CD4-positive, alpha-beta T cell treated with Interleukin-4 for 4 hours (primary cell): Measurements from ENCODE around the gene GTF2I.
A peak's percentile ranks its signal among the peaks of the same experiment; 100 is the strongest.
"Not testable (repeated sequence)": the region's sequence is repeated elsewhere in the genome, so short reads cannot be mapped to it uniquely, and the experiment has no call there.

Experiments used
- DNase-seq: peaks from one replicate; pipeline ENCODE4 v3.0.0-alpha.2; 2020

Gene GTF2I

GRCh38 chr7:74656837-74657691, 454 bp upstream of the GTF2I start:
- DNase-seq, result peak; percentile 96

GRCh38 chr7:74658178-74659004, 873 bp downstream of the GTF2I start:
- DNase-seq, result peak; percentile 90

- DNase-seq, result not testable (repeated sequence)
These were observed 2.7 kb downstream of the GTF2I start for GRCh38 chr7:74660202-74660601.

- not testable (repeated sequence) for DNase-seq
These were observed 4.6 kb downstream of the GTF2I start for GRCh38 chr7:74661836-74662794.

GRCh38 chr7:74665296-74665938, 7.9 kb downstream of the GTF2I start:
- DNase-seq, result no peak

GRCh38 chr7:74667013-74667412, 9.5 kb downstream of the GTF2I start:
- DNase-seq, result not testable (repeated sequence)

GRCh38 chr7:74667520-74667919, 10.0 kb downstream of the GTF2I start:
- not testable (repeated sequence) for DNase-seq

GRCh38 chr7:74671602-74672001, 14.1 kb downstream of the GTF2I start:
- DNase-seq, result no peak

GRCh38 chr7:74672343-74672915, 14.9 kb downstream of the GTF2I start:
- DNase-seq, result no peak

- DNase-seq, result no peak
These were observed 16.6 kb downstream of the GTF2I start for GRCh38 chr7:74674166-74674565.

GRCh38 chr7:74682829-74683228, 25.3 kb downstream of the GTF2I start:
- DNase-seq, result no peak

- DNase-seq, result no peak
These were observed 26.3 kb downstream of the GTF2I start for GRCh38 chr7:74683799-74684198.

- DNase-seq, result no peak
These were observed 27.0 kb downstream of the GTF2I start for GRCh38 chr7:74684473-74684872.

- no peak for DNase-seq
These were observed 27.4 kb downstream of the GTF2I start for GRCh38 chr7:74684921-74685320.

GRCh38 chr7:74690474-74690873, 33.0 kb downstream of the GTF2I start:
- no peak for DNase-seq

- not testable (repeated sequence) for DNase-seq
These were observed 46.9 kb downstream of the GTF2I start for GRCh38 chr7:74704419-74704818.

GRCh38 chr7:74707238-74707637, 49.7 kb downstream of the GTF2I start:
- DNase-seq, result no peak

GRCh38 chr7:74708569-74709275, 51.2 kb downstream of the GTF2I start:
- DNase-seq, result no peak

- no peak for DNase-seq
These were observed 52.6 kb downstream of the GTF2I start for GRCh38 chr7:74709880-74710671.

- DNase-seq, result no peak
These were observed 56.0 kb downstream of the GTF2I start for GRCh38 chr7:74713567-74713966.
